MCF 10A (cell line): ENCODE results near the gene GALNT8. TPM values are rescaled to one million over a fixed set of nuclear protein-coding genes. Genes with fewer than 3 reads are reported as not detected.

Experiments
- BruUV-seq: library from RNA; stranded (reverse); fragments of 400-500 nt; replicated peaks from 2 replicates; lab custom pipeline; 2021; lab: Mats Ljungman, UMichigan
- CTCF ChIA-PET: fragments of 300-600 bp; sonication (Branson Sonifier 250); formaldehyde crosslinking; extraction: SDS; loops from one replicate; lab custom pipeline; 2021; ENCODE audit warnings: antibody characterized with exemption, inconsistent platforms; lab: Yijun Ruan, JAX
- POLR2A ChIA-PET: fragments of 300-600, 350-650 bp; sonication (Branson Sonifier 250); formaldehyde crosslinking; extraction: SDS; loops from one replicate; lab custom pipeline; 2020; ENCODE audit warnings: antibody characterized with exemption, inconsistent platforms; lab: Yijun Ruan, JAX
- DNase-seq: peaks from one replicate; pipeline ENCODE4 v3.0.0-alpha.2; 2018; ENCODE audit not compliant: unreplicated experiment
- H3K27ac Mint-ChIP-seq: one replicate; pipeline ENCODE4 v1.8.0; 2022; ENCODE audit warnings: mild to moderate bottlenecking, low read depth, mixed read lengths; ENCODE audit not compliant: unreplicated experiment
- H3K27me3 Mint-ChIP-seq: one replicate; pipeline ENCODE4 v1.8.0; 2022; ENCODE audit warnings: mixed read lengths; ENCODE audit not compliant: insufficient read depth, unreplicated experiment
- H3K36me3 Mint-ChIP-seq: one replicate; pipeline ENCODE4 v1.8.0; 2022; ENCODE audit warnings: mild to moderate bottlenecking, moderate library complexity, mixed read lengths; ENCODE audit not compliant: insufficient read depth, unreplicated experiment
- H3K4me1 Mint-ChIP-seq: one replicate; pipeline ENCODE4 v1.8.0; 2022; ENCODE audit warnings: mixed read lengths; ENCODE audit not compliant: insufficient read depth, unreplicated experiment
- H3K4me3 Mint-ChIP-seq: one replicate; pipeline ENCODE4 v1.8.0; 2022; ENCODE audit warnings: mild to moderate bottlenecking, moderate library complexity, mixed read lengths; ENCODE audit not compliant: unreplicated experiment
- H3K9me3 Mint-ChIP-seq: one replicate; pipeline ENCODE4 v1.8.0; 2022; ENCODE audit warnings: mixed read lengths; ENCODE audit not compliant: unreplicated experiment
- intact Hi-C: fragments of 100-400 bp; cut with micrococcal nuclease; formaldehyde crosslinking; loops from 2 replicates; pipeline ENCODE4 v1.14.1; 2022
- total RNA-seq: library from RNA; stranded (reverse); gene quantifications from 2 replicates; pipeline ENCODE4 v1.2.3, GENCODE V29; 2022
- TF ChIP-seq, protein P1 (sequence below): fragments of 200-600 bp; IDR thresholded peaks from one replicate; pipeline ENCODE4 v1.8.0; 2022; ENCODE audit warnings: antibody characterized with exemption, mild to moderate bottlenecking; ENCODE audit not compliant: unreplicated experiment

The GALNT8 gene
- total RNA-seq, 1 experiment from 2014 or later, result not detected

- ChIA-PET POLR2A (no interaction called here), CTCF (interaction anchor here (0.6 kb wide), 2 partner anchors 21 to 391 kb away, joined by 3 read pairs; no protein-coding TSS in a partner anchor)
- DNase-seq, result no peak
- no peaks in the 10 kb centered on the region for H3K4me1 Mint-ChIP-seq
- no peak overlapping the region for H3K4me3 Mint-ChIP-seq
- TF ChIP-seq, protein P1, sequence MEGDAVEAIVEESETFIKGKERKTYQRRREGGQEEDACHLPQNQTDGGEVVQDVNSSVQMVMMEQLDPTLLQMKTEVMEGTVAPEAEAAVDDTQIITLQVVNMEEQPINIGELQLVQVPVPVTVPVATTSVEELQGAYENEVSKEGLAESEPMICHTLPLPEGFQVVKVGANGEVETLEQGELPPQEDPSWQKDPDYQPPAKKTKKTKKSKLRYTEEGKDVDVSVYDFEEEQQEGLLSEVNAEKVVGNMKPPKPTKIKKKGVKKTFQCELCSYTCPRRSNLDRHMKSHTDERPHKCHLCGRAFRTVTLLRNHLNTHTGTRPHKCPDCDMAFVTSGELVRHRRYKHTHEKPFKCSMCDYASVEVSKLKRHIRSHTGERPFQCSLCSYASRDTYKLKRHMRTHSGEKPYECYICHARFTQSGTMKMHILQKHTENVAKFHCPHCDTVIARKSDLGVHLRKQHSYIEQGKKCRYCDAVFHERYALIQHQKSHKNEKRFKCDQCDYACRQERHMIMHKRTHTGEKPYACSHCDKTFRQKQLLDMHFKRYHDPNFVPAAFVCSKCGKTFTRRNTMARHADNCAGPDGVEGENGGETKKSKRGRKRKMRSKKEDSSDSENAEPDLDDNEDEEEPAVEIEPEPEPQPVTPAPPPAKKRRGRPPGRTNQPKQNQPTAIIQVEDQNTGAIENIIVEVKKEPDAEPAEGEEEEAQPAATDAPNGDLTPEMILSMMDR, result no peak
- H3K36me3 Mint-ChIP-seq, result no peaks in the 10 kb centered on the region
- H3K9me3 Mint-ChIP-seq, result peaks cover 8% of the 10 kb centered on the region
- no TSS peak for BruUV-seq
- no peak overlapping the region for H3K27ac Mint-ChIP-seq
- H3K27me3 Mint-ChIP-seq, result peaks cover 25% of the 10 kb centered on the region
- intact Hi-C loops, result no loop called here
Observed at GRCh38 chr12:4794491-4794890, 74.3 kb downstream of the GALNT8 start.

GRCh38 chr12:4796216-4796615, 76.0 kb downstream of the GALNT8 start:
- Mint-ChIP-seq H3K36me3 (no peaks in the 10 kb centered on the region), H3K4me1 (no peaks in the 10 kb centered on the region), H3K4me3 (no peak overlapping the region), H3K27me3 (peaks cover 25% of the 10 kb centered on the region), H3K27ac (no peak overlapping the region), H3K9me3 (no peaks in the 10 kb centered on the region)
- CTCF ChIA-PET, result no interaction called here
- BruUV-seq, result no TSS peak
- intact Hi-C loops, result no loop called here
- POLR2A ChIA-PET, result no interaction called here
- no peak for DNase-seq
- TF ChIP-seq, protein P1, result no peak

GRCh38 chr12:4796694-4797482, 76.7 kb downstream of the GALNT8 start:
- TF ChIP-seq, protein P1, result no peak
- H3K4me1 Mint-ChIP-seq, result no peaks in the 10 kb centered on the region
- H3K27me3 Mint-ChIP-seq, result peaks cover 25% of the 10 kb centered on the region
- no peak overlapping the region for H3K27ac Mint-ChIP-seq
- DNase-seq, result no peak
- intact Hi-C loops, result no loop called here
- no peaks in the 10 kb centered on the region for H3K9me3 Mint-ChIP-seq
- ChIA-PET CTCF (no interaction called here), POLR2A (no interaction called here)
- BruUV-seq, result no TSS peak
- H3K36me3 Mint-ChIP-seq, result no peaks in the 10 kb centered on the region
- no peak overlapping the region for H3K4me3 Mint-ChIP-seq

GRCh38 chr12:4800555-4800954, 80.4 kb downstream of the GALNT8 start:
- ChIA-PET POLR2A (no interaction called here), CTCF (no interaction called here)
- TF ChIP-seq, protein P1, result no peak
- H3K4me3 Mint-ChIP-seq, result no peak overlapping the region
- no peaks in the 10 kb centered on the region for H3K9me3 Mint-ChIP-seq
- H3K27me3 Mint-ChIP-seq, result peaks cover 37% of the 10 kb centered on the region
- BruUV-seq, result no TSS peak
- no peak overlapping the region for H3K27ac Mint-ChIP-seq
- H3K36me3 Mint-ChIP-seq, result no peaks in the 10 kb centered on the region
- H3K4me1 Mint-ChIP-seq, result no peaks in the 10 kb centered on the region
- intact Hi-C loops, result no loop called here
- no peak for DNase-seq
